WERI-Rb-1 (cell line): ENCODE results near the gene MMP15.

Experiments used
- DNase-seq: peaks from one replicate; pipeline ENCODE4 v3.0.0-alpha.2; 2020
- H3K27ac ChIP-seq: fragments of 250-450 bp; sonication (Bioruptor Pico); 2 replicates; pipeline ENCODE4 v1.5.1; 2020; ENCODE audit warnings: mild to moderate bottlenecking, moderate library complexity
- H3K27me3 ChIP-seq: fragments of 250-450 bp; sonication (Bioruptor Pico); 2 replicates; pipeline ENCODE4 v1.5.1; 2021; ENCODE audit warnings: mild to moderate bottlenecking, low read depth, moderate library complexity; ENCODE audit not compliant: insufficient read depth, severe bottlenecking
- H3K36me3 ChIP-seq: fragments of 250-450 bp; sonication (Bioruptor Pico); 2 replicates; pipeline ENCODE4 v1.5.1; 2020; ENCODE audit warnings: mild to moderate bottlenecking, moderate library complexity
- H3K4me3 ChIP-seq: 2 replicates; pipeline ENCODE4 v1.5.1; 2011; ENCODE audit warnings: low read depth, mild to moderate bottlenecking, control low read depth, low read length
- H3K9me3 ChIP-seq: fragments of 250-450 bp; sonication (Bioruptor Pico); 2 replicates; pipeline ENCODE4 v1.5.1; 2021; ENCODE audit warnings: mild to moderate bottlenecking, moderate library complexity; ENCODE audit not compliant: severe bottlenecking
- TF ChIP-seq, protein P1 (sequence below): IDR thresholded peaks from 2 replicates; pipeline ENCODE4 v1.5.1; 2011; ENCODE audit warnings: low read depth, mild to moderate bottlenecking, control low read depth, inconsistent platforms, low read length

Gene MMP15

DNA sequence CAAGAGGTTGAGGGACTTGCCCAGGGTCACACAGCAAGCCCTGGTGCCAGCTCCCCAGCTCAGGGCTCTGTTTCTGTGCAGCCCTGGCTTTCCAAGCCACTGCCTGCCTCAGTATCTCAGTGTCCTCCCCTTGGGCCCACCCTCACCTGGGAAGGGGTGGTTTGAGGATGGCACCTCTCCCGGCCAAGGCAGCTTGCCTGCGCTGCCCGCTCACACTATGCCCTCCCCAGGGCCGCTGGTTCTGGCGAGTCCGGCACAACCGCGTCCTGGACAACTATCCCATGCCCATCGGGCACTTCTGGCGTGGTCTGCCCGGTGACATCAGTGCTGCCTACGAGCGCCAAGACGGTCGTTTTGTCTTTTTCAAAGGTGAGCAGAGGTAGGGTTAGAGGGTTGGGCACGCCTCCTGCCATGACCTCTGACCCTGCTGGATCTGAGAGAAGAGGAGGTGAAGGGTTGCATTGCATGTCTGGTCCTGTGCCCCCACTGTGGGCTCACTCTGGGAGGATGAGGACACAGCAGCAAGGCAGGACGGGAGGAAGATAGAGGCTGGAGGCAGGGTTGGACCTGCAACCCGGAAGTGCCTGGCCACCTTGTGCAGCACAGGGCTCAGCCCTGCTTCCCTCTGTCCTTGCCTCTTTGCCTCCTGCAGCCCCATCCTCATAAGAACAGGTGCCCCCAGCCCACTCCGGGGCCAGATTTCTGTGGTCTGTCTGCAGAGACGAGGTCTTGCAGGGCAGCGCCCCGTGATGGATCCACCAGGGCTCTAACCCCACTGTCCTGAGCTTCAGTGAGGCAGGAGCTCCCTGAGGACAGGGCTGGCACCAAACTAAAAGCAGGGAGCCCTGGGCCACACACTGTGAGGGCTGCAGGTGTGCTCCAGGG, 16.7 kb downstream of the MMP15 start:
- no peak overlapping the region for H3K27ac ChIP-seq
- H3K4me3 ChIP-seq, result no peak overlapping the region
- TF ChIP-seq, protein P1, sequence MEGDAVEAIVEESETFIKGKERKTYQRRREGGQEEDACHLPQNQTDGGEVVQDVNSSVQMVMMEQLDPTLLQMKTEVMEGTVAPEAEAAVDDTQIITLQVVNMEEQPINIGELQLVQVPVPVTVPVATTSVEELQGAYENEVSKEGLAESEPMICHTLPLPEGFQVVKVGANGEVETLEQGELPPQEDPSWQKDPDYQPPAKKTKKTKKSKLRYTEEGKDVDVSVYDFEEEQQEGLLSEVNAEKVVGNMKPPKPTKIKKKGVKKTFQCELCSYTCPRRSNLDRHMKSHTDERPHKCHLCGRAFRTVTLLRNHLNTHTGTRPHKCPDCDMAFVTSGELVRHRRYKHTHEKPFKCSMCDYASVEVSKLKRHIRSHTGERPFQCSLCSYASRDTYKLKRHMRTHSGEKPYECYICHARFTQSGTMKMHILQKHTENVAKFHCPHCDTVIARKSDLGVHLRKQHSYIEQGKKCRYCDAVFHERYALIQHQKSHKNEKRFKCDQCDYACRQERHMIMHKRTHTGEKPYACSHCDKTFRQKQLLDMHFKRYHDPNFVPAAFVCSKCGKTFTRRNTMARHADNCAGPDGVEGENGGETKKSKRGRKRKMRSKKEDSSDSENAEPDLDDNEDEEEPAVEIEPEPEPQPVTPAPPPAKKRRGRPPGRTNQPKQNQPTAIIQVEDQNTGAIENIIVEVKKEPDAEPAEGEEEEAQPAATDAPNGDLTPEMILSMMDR, result no peak
- H3K9me3 ChIP-seq, result no peaks in the 10 kb centered on the region
- DNase-seq, result no peak
- no peaks in the 10 kb centered on the region; the same call in 1 of the 2 replicates for H3K36me3 ChIP-seq
- H3K27me3 ChIP-seq, result no peaks in the 10 kb centered on the region

- Histone ChIP-seq H3K27ac (no peak overlapping the region), H3K36me3 (no peaks in the 10 kb centered on the region; the same call in 1 of the 2 replicates), H3K9me3 (no peaks in the 10 kb centered on the region), H3K27me3 (no peaks in the 10 kb centered on the region), H3K4me3 (no peak overlapping the region)
- TF ChIP-seq, protein P1, result no peak
- no peak for DNase-seq
Observed at GRCh38 chr16:58042886-58043515, 17.4 kb downstream of the MMP15 start.

- no peak for DNase-seq
- Histone ChIP-seq H3K9me3 (no peaks in the 10 kb centered on the region), H3K36me3 (no peaks in the 10 kb centered on the region; the same call in 1 of the 2 replicates), H3K27ac (no peak overlapping the region), H3K4me3 (no peak overlapping the region), H3K27me3 (no peaks in the 10 kb centered on the region)
- TF ChIP-seq, protein P1, result no peak
Observed at GRCh38 chr16:58043571-58044155, 18.1 kb downstream of the MMP15 start.

DNA sequence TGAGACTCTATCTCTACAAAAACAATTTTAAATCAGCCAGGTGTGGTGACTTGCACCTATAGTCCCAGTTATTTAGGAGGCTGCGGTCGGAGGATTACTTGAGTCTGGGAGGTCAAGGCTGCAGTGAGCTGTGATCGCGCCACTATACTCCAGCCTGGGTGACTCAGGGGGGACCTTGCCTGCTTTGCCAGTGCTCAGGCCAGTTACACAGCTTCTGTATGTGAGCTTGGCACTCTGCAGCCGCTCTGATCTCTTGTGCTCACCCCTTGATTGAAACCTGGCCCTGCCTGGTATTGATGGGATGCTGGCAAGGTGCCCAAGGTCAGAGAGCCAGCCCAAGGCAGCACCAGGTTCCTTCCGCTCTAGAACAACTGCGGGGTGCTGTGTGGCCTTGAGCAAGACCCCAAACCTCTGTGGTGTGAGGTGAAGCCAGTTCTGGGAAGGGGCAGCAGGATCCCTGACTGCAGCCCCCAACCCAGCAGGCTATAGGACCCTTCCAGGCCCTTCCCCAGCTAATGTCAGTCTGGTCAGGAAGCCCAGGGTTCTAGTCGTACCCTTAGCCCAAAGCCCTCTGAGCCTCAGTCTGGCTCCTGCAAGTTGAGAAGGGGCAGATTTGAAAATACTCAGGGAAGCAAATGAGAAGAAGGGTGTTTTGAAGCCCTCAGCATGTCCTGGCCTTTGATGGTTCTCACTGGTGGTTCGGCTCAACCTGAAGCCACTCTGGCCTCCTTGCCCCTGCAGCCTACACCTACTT, 18.9 kb downstream of the MMP15 start:
- no peak overlapping the region for H3K27ac ChIP-seq

DNA sequence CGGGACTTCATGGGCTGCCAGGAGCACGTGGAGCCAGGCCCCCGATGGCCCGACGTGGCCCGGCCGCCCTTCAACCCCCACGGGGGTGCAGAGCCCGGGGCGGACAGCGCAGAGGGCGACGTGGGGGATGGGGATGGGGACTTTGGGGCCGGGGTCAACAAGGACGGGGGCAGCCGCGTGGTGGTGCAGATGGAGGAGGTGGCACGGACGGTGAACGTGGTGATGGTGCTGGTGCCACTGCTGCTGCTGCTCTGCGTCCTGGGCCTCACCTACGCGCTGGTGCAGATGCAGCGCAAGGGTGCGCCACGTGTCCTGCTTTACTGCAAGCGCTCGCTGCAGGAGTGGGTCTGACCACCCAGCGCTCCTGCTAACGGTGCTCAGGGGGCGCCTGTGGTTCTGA, 19.5 kb downstream of the MMP15 start:
- TF ChIP-seq, protein P1, result no peak
- DNase-seq, result no peak
- Histone ChIP-seq H3K36me3 (no peaks in the 10 kb centered on the region; the same call in 1 of the 2 replicates), H3K27ac (no peak overlapping the region), H3K4me3 (no peak overlapping the region), H3K27me3 (no peaks in the 10 kb centered on the region), H3K9me3 (no peaks in the 10 kb centered on the region)

More for the DNA sequence above, 18.9 kb downstream of the MMP15 start:
- TF ChIP-seq, protein P1, result no peak
- no peak for DNase-seq
- H3K27me3 ChIP-seq, result no peaks in the 10 kb centered on the region
- H3K36me3 ChIP-seq, result no peaks in the 10 kb centered on the region; the same call in 1 of the 2 replicates
- no peaks in the 10 kb centered on the region for H3K9me3 ChIP-seq
- no peak overlapping the region for H3K4me3 ChIP-seq
